GM18499 (cell line): ENCODE measurements around the gene CES4A.
"Not testable (repeated sequence)": the region's sequence is repeated elsewhere in the genome, so short reads cannot be mapped to it uniquely, and the experiment has no call there.

Source experiments
- ATAC-seq: cut with Tn5 transposase; IDR thresholded peaks from one replicate; pipeline ENCODE4 v1.9.1; 2021; ENCODE audit warnings: moderate number of reproducible peaks; ENCODE audit not compliant: insufficient read depth, unreplicated experiment

CES4A gene

GRCh38 chr16:66983033-66983432, 5.4 kb upstream of the CES4A start:
- no peak for ATAC-seq

- no peak for ATAC-seq
Observed at GRCh38 chr16:66984892-66985311, 3.5 kb upstream of the CES4A start.

GRCh38 chr16:66986559-66986958, 1.8 kb upstream of the CES4A start:
- ATAC-seq, result no peak

- no peak for ATAC-seq
Observed at GRCh38 chr16:66991545-66992077, 3.2 kb downstream of the CES4A start.

- not testable (repeated sequence) for ATAC-seq
Observed at GRCh38 chr16:66993558-66993957, 5.2 kb downstream of the CES4A start.

- ATAC-seq, result no peak
Observed at GRCh38 chr16:66996324-66996982, 8.1 kb downstream of the CES4A start.

GRCh38 chr16:66996983-66997358, 8.6 kb downstream of the CES4A start:
- ATAC-seq, result no peak

GRCh38 chr16:67000384-67001351, 12.3 kb downstream of the CES4A start:
- no peak for ATAC-seq

- no peak for ATAC-seq
Observed at GRCh38 chr16:67001726-67002125, 13.3 kb downstream of the CES4A start.

GRCh38 chr16:67006930-67007658, 18.7 kb downstream of the CES4A start:
- ATAC-seq, result no peak

- no peak for ATAC-seq
Observed at GRCh38 chr16:67009158-67009557, 20.8 kb downstream of the CES4A start.

- ATAC-seq, result no peak
Observed at GRCh38 chr16:67011274-67011673, 22.9 kb downstream of the CES4A start.

GRCh38 chr16:67013233-67013822, 24.9 kb downstream of the CES4A start:
- no peak for ATAC-seq

- ATAC-seq, result no peak
Observed at GRCh38 chr16:67013823-67014633, 25.6 kb downstream of the CES4A start.

GRCh38 chr16:67014634-67015312, 26.4 kb downstream of the CES4A start:
- no peak for ATAC-seq

- ATAC-seq, result no peak
Observed at GRCh38 chr16:67015313-67015731, 26.9 kb downstream of the CES4A start.

- no peak for ATAC-seq
Observed at GRCh38 chr16:67016143-67016542, 27.8 kb downstream of the CES4A start.

- ATAC-seq, result no peak
Observed at GRCh38 chr16:67016681-67017420, 28.5 kb downstream of the CES4A start.
